PC-3 (cell line): ENCODE measurements around the gene TBX5. TPM values are rescaled to one million over a fixed set of nuclear protein-coding genes. Genes with fewer than 3 reads are reported as not detected.

ENCODE experiments used
- ATAC-seq: fragments of 200-7000 bp; cut with Tn5 transposase; 2 replicates; pipeline ENCODE4 v1.9.1; 2020; ENCODE audit warnings: mild to moderate bottlenecking, moderate library complexity
- BruUV-seq: library from RNA; stranded (reverse); fragments of 400-500 nt; replicated peaks from 2 replicates; lab custom pipeline; 2021; lab: Mats Ljungman, UMichigan
- CTCF ChIA-PET: fragments of 300-600 bp; sonication (Branson Sonifier 250); formaldehyde crosslinking; loops from one replicate; lab custom pipeline; 2022; ENCODE audit warnings: antibody characterized with exemption; lab: Charles Lee
- POLR2A ChIA-PET: fragments of 300-600 bp; sonication (Branson Sonifier 250); formaldehyde crosslinking; loops from one replicate; lab custom pipeline; 2022; ENCODE audit warnings: antibody characterized with exemption; ENCODE audit not compliant: unreplicated experiment; lab: Charles Lee
- DNase-seq: peaks from one replicate; pipeline ENCODE4 v3.0.0-alpha.2; 2015
- H2AFZ ChIP-seq: fragments of 300-600 bp; sonication (generic); 2 replicates; pipeline ENCODE4 v1.6.0; 2016; ENCODE audit warnings: antibody characterized with exemption, low read length
- H3F3A ChIP-seq: fragments of 300-600 bp; sonication (generic); one replicate; pipeline ENCODE4 v1.6.0; 2017; ENCODE audit warnings: antibody characterized with exemption, low read length, control low read depth, mild to moderate bottlenecking; ENCODE audit not compliant: unreplicated experiment
- H3K27ac ChIP-seq: fragments of 300-600 bp; sonication (generic); 2 replicates; pipeline ENCODE4 v1.5.1; 2016; ENCODE audit warnings: mild to moderate bottlenecking, low read length
- H3K27me3 ChIP-seq: fragments of 300-600 bp; sonication (generic); 2 replicates; pipeline ENCODE4 v1.6.1; 2016; ENCODE audit warnings: low read length, mixed read lengths
- H3K36me3 ChIP-seq: fragments of 300-600 bp; sonication (generic); 2 replicates; pipeline ENCODE4 v1.6.1; 2016; ENCODE audit warnings: low read depth, mixed run types, low read length, mixed read lengths
- H3K4me1 ChIP-seq: fragments of 300-600 bp; sonication (generic); 2 replicates; pipeline ENCODE4 v1.5.1; 2016; ENCODE audit warnings: low read length; ENCODE audit not compliant: insufficient read depth
- H3K4me2 ChIP-seq: fragments of 300-600 bp; sonication (generic); 2 replicates; pipeline ENCODE4 v1.6.0; 2016; ENCODE audit warnings: low read length
- H3K4me3 ChIP-seq: fragments of 300-600 bp; sonication (generic); 2 replicates; pipeline ENCODE4 v1.5.1; 2016; ENCODE audit warnings: mild to moderate bottlenecking, low read length, mixed read lengths
- H3K79me2 ChIP-seq: fragments of 300-600 bp; sonication (generic); 2 replicates; pipeline ENCODE4 v1.6.1; 2017; ENCODE audit warnings: low read length, mixed read lengths
- H3K9ac ChIP-seq: fragments of 300-600 bp; sonication (generic); 2 replicates; pipeline ENCODE4 v1.6.0; 2016; ENCODE audit warnings: mild to moderate bottlenecking, low read length
- H3K9me2 ChIP-seq: fragments of 300-600 bp; sonication (generic); replicated peaks from 2 replicates; pipeline ENCODE4 v1.6.1; 2016; ENCODE audit warnings: mixed run types, low read length, mixed read lengths
- H3K9me3 ChIP-seq: fragments of 300-600 bp; sonication (generic); 2 replicates; pipeline ENCODE4 v1.6.1; 2016; ENCODE audit warnings: low read length, mixed read lengths
- H4K20me1 ChIP-seq: fragments of 300-600 bp; sonication (generic); 2 replicates; pipeline ENCODE4 v1.6.1; 2016; ENCODE audit warnings: low read length, mixed read lengths
- EZH2 ChIP-seq: fragments of 300-600 bp; sonication (generic); IDR thresholded peaks from one replicate; pipeline ENCODE4 v1.6.1; 2017; ENCODE audit warnings: antibody characterized with exemption, mild to moderate bottlenecking, low read length; ENCODE audit not compliant: unreplicated experiment
- EZH2phosphoT487 ChIP-seq: fragments of 300-600 bp; sonication (generic); IDR thresholded peaks from 2 replicates; pipeline ENCODE4 v1.6.1; 2018; ENCODE audit warnings: mild to moderate bottlenecking, antibody characterized with exemption, low read length, borderline replicate concordance
- intact Hi-C: fragments of 100-400 bp; cut with micrococcal nuclease; formaldehyde crosslinking; loops from 2 replicates; pipeline ENCODE4 v1.9.0; 2023
- total RNA-seq: library from RNA; depleted of rRNA; stranded (reverse); fragments of >200 nt; gene quantifications from 2 replicates; pipeline ENCODE4 v1.2.3, GENCODE V29; 2014
- TF ChIP-seq, protein P1 (sequence below): fragments of 300-600 bp; sonication (generic); conservative IDR thresholded peaks from 2 replicates; pipeline ENCODE4 v1.5.1; 2017; ENCODE audit warnings: antibody characterized with exemption, low read depth, mild to moderate bottlenecking, low read length

TBX5 gene
- total RNA-seq, 1 experiment from 2014 or later: not detected

DNA sequence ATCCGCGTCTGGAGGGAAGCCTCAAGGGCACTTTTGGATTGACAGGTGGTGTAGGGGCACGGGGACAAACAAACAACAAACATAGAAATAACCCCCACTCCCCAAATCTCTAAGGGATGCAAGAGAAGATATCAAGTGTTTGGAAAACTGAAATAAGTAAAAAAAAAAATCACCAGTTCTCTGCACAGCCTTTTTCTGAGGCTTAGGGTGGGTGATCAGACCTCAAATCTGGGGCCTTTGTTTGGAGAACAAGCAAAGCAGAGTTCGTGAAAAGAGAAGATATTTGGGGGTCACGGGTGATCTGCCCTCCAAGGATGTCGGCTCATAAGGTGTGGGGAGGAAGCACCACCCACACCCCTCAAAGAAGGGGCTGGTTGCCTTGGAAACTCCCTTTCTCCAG lies 10.7 kb downstream of the TBX5 start:
- no peaks in the 10 kb centered on the region for H3K36me3 ChIP-seq
- no peaks in the 10 kb centered on the region for H3K9me3 ChIP-seq
- intact Hi-C loops: no loop called here
- TF ChIP-seq EZH2phosphoT487 (no peak), EZH2 (no peak)
- TF ChIP-seq, protein P1, sequence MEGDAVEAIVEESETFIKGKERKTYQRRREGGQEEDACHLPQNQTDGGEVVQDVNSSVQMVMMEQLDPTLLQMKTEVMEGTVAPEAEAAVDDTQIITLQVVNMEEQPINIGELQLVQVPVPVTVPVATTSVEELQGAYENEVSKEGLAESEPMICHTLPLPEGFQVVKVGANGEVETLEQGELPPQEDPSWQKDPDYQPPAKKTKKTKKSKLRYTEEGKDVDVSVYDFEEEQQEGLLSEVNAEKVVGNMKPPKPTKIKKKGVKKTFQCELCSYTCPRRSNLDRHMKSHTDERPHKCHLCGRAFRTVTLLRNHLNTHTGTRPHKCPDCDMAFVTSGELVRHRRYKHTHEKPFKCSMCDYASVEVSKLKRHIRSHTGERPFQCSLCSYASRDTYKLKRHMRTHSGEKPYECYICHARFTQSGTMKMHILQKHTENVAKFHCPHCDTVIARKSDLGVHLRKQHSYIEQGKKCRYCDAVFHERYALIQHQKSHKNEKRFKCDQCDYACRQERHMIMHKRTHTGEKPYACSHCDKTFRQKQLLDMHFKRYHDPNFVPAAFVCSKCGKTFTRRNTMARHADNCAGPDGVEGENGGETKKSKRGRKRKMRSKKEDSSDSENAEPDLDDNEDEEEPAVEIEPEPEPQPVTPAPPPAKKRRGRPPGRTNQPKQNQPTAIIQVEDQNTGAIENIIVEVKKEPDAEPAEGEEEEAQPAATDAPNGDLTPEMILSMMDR: no peak
- ATAC-seq (no peak), DNase-seq (no peak)
- H3K9me2 ChIP-seq: no peaks in the 10 kb centered on the region
- no peak overlapping the region for H3K27ac ChIP-seq
- H3K27me3 ChIP-seq: peaks cover 99% of the 10 kb centered on the region
- H3K4me2 ChIP-seq: no peak overlapping the region
- H3K4me1 ChIP-seq: no peaks in the 10 kb centered on the region
- no peak overlapping the region for H3K9ac ChIP-seq
- H2AFZ ChIP-seq: no peak overlapping the region
- H3F3A ChIP-seq: no peaks in the 10 kb centered on the region
- H3K79me2 ChIP-seq: no peaks in the 10 kb centered on the region
- H3K4me3 ChIP-seq: no peak overlapping the region
- ChIA-PET CTCF (no interaction called here), POLR2A (no interaction called here)
- H4K20me1 ChIP-seq: no peaks in the 10 kb centered on the region
- no TSS peak for BruUV-seq

DNA sequence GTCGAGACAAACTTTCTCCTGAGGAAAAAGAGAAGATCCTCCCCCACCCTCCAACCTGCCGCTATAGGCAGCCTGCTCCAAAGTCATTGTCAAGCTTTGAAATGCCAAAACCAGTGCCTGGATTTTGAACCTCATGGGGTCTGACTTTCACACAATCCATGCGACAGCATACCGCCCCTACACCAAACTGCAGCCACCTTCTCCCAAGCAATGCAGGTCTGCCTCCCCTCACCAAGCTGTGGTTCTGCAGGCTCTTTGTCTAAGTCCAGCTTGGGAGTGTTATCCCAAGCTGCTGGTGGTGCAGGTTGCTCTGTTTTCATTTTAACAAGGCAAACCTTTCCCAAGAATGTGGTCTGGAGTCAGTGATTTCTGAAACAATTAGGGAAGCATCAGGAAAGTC lies 12.4 kb downstream of the TBX5 start:
- Histone ChIP-seq H3K27ac (no peak overlapping the region), H3K36me3 (no peaks in the 10 kb centered on the region), H3K9ac (no peak overlapping the region), H3K9me3 (no peaks in the 10 kb centered on the region), H4K20me1 (no peaks in the 10 kb centered on the region), H3K4me3 (no peak overlapping the region), H3K9me2 (no peaks in the 10 kb centered on the region), H3F3A (no peaks in the 10 kb centered on the region), H3K4me1 (no peaks in the 10 kb centered on the region), H3K27me3 (peaks cover 88% of the 10 kb centered on the region), H3K4me2 (no peak overlapping the region), H3K79me2 (no peaks in the 10 kb centered on the region), H2AFZ (no peak overlapping the region)
- ATAC-seq (no peak), DNase-seq (no peak)
- intact Hi-C loops: no loop called here
- no TSS peak for BruUV-seq
- TF ChIP-seq, protein P1: no peak
- TF ChIP-seq EZH2: no peak
- TF ChIP-seq EZH2phosphoT487: no peak
- POLR2A ChIA-PET: no interaction called here
- CTCF ChIA-PET: no interaction called here

DNA sequence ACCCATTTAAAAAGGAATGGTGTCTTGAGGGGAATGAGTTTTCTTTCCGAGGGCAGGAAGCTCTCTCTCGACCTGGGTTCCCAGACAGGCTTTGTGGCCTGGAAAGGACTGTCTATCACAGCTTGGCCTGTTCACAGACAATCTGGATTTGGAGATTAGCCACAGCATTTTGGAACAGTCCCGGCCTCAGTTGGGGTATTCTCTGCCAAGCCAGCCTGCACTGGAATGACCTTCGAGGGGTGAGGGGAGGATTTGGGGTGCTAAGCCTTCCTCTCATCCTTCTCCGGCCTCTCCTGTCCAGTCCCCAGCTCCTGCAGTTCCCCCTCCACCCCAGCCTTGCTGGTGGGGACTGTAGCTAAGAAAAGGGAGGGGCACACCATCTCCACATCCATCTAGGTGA lies 13.0 kb downstream of the TBX5 start:
- intact Hi-C loops: no loop called here
- Histone ChIP-seq H3K79me2 (no peaks in the 10 kb centered on the region), H4K20me1 (no peaks in the 10 kb centered on the region), H3K4me2 (no peak overlapping the region), H3K27me3 (peaks cover 82% of the 10 kb centered on the region), H3K4me3 (no peak overlapping the region), H3F3A (no peaks in the 10 kb centered on the region), H3K36me3 (no peaks in the 10 kb centered on the region), H3K9me3 (no peaks in the 10 kb centered on the region), H3K4me1 (no peaks in the 10 kb centered on the region), H3K9ac (no peak overlapping the region), H3K9me2 (no peaks in the 10 kb centered on the region), H2AFZ (no peak overlapping the region), H3K27ac (no peak overlapping the region)
- DNase-seq (no peak), ATAC-seq (no peak)
- TF ChIP-seq EZH2phosphoT487 (no peak), EZH2 (no peak)
- TF ChIP-seq, protein P1: no peak
- no TSS peak for BruUV-seq
- POLR2A ChIA-PET: no interaction called here
- CTCF ChIA-PET: no interaction called here
